ENCODE data around the gene MKLN1. TPM values are rescaled to one million over a fixed set of nuclear protein-coding genes. Genes with fewer than 3 reads are reported as not detected.

MKLN1 gene
- total RNA-seq, 3 donors from 2014 or later (not counting 1 experiment from before 2014, with no cell fraction given) = 59.1 to 79.6 (median 65.0) TPM

DNA sequence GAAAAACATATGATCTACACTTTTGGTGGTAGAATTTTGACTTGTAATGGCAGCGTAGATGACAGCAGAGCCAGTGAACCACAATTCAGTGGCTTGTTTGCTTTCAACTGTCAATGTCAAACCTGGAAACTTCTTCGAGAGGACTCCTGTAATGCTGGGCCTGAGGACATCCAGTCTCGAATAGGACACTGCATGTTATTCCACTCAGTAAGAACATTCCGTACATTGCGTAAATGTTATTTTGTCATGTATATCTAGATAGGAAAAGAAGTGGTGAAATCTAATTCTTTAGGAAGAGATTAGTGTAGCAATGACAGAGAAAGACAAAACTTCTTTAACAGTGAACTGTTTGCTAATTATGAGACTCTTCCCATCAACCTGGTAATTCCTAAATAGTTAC lies 115.8 kb downstream of the MKLN1 start:
- Histone ChIP-seq H3K9me3 (ENCODE audit: control insufficient read depth, insufficient read depth, low read length) (no peaks in the 10 kb centered on the region), H3K27ac (ENCODE audit: low read length) (no peak overlapping the region), H3K36me3 (ENCODE audit: control insufficient read depth, insufficient read depth, low read length) (peaks cover 35% of the 10 kb centered on the region), H3K4me1 (ENCODE audit: control insufficient read depth, insufficient read depth, low read length) (no peaks in the 10 kb centered on the region), H3K4me3 (ENCODE audit: low read length) (no peak overlapping the region), H3K27me3 (ENCODE audit: control insufficient read depth, insufficient read depth, low read length) (no peaks in the 10 kb centered on the region)
- WGBS (ENCODE audit: insufficient coverage) = 96% methylated on average over 5 of the region's 5 CpGs
- H3K27ac Mint-ChIP-seq = no peak overlapping the region
- peaks cover 18% of the 10 kb centered on the region for H3K36me3 Mint-ChIP-seq
- DNase-seq = no peak
- peaks cover 5 to 9% of the 10 kb centered on the region in 2 donors for H3K4me1 Mint-ChIP-seq
- H3K27me3 Mint-ChIP-seq (ENCODE audit: low read depth in 2 of 2) = no peaks in the 10 kb centered on the region
- H3K4me3 Mint-ChIP-seq = no peak overlapping the region
- ATAC-seq = no peak
- TF ChIP-seq, protein P1, sequence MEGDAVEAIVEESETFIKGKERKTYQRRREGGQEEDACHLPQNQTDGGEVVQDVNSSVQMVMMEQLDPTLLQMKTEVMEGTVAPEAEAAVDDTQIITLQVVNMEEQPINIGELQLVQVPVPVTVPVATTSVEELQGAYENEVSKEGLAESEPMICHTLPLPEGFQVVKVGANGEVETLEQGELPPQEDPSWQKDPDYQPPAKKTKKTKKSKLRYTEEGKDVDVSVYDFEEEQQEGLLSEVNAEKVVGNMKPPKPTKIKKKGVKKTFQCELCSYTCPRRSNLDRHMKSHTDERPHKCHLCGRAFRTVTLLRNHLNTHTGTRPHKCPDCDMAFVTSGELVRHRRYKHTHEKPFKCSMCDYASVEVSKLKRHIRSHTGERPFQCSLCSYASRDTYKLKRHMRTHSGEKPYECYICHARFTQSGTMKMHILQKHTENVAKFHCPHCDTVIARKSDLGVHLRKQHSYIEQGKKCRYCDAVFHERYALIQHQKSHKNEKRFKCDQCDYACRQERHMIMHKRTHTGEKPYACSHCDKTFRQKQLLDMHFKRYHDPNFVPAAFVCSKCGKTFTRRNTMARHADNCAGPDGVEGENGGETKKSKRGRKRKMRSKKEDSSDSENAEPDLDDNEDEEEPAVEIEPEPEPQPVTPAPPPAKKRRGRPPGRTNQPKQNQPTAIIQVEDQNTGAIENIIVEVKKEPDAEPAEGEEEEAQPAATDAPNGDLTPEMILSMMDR (IDR thresholded peaks at IDR 0.05) = no peak
- no peaks in the 10 kb centered on the region for H3K9me3 Mint-ChIP-seq
- intact Hi-C loops (cut with micrococcal nuclease) = no loop called here

DNA sequence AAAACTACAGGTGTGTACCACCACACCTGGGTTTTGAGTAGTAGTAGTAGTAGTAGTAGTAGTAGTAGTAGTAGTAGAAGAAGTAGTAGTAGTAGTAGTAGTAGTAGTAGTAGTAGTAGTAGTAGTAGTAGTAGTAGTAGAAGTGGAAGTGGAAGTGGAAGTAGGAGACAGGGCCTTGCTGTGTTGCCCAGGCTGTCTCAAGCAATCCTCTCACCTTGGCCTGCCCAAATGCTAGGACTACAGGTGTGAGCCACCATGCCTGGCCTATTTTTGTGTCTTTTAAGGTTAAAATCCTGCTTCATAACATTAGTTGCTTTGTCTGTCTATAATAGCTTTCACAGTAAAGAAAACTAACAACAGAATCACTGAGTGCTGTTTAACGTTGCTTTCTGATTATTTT lies 117.0 kb downstream of the MKLN1 start:
- Mint-ChIP-seq H3K27me3 (ENCODE audit: low read depth in 2 of 2) (no peaks in the 10 kb centered on the region), H3K9me3 (no peaks in the 10 kb centered on the region), H3K27ac (no peak overlapping the region), H3K36me3 (peaks cover 18% of the 10 kb centered on the region), H3K4me1 (peaks cover 9% of the 10 kb centered on the region in 2 donors), H3K4me3 (no peak overlapping the region)
- TF ChIP-seq, protein P1 (IDR thresholded peaks at IDR 0.05) = no peak
- intact Hi-C loops (cut with micrococcal nuclease) = no loop called here
- no CpG with 5 or more reads among the region's 1 CpG for WGBS (ENCODE audit: insufficient coverage)
- Histone ChIP-seq H3K36me3 (ENCODE audit: control insufficient read depth, insufficient read depth, low read length) (peaks cover 31% of the 10 kb centered on the region), H3K4me3 (ENCODE audit: low read length) (no peak overlapping the region), H3K9me3 (ENCODE audit: control insufficient read depth, insufficient read depth, low read length) (no peaks in the 10 kb centered on the region), H3K27me3 (ENCODE audit: control insufficient read depth, insufficient read depth, low read length) (no peaks in the 10 kb centered on the region), H3K4me1 (ENCODE audit: control insufficient read depth, insufficient read depth, low read length) (no peaks in the 10 kb centered on the region), H3K27ac (ENCODE audit: low read length) (no peak overlapping the region)
- no peak for DNase-seq
- ATAC-seq = no peak

DNA sequence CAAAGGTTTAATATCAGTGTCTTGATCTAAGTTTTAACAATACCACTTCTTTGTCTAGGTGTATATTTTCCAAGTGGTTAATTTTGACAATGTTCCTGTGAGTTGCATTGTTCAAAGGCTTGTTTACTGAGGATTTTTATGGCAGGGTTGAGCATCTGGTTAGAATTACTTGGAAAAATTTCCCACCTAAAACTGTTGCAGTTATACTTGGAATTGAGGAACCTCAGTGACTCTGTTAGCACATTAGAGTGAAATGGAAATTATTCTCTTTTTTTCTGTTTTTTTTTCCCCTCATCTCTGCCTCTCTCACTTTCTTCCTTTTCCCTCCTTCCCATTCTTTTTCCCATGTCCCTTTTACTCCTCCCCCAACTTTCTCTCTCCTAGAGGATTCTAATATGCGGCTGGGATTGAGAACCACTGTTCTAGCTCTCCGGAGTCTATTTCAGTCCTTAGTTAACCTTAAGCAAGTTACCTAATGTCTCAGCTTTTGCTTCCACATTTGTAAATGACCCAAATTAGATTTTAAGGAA lies 121.8 kb downstream of the MKLN1 start:
- DNase-seq (no peak), ATAC-seq (no peak)
- peak overlapping the region in 1 of 2 donors; percentile 34 for H3K27ac Mint-ChIP-seq
- H3K9me3 ChIP-seq (ENCODE audit: control insufficient read depth, insufficient read depth, low read length) = no peaks in the 10 kb centered on the region
- H3K36me3 ChIP-seq (ENCODE audit: control insufficient read depth, insufficient read depth, low read length) = peaks cover 27% of the 10 kb centered on the region
- H3K27ac ChIP-seq (ENCODE audit: low read length) = no peak overlapping the region
- 97% methylated on average over 2 of the region's 2 CpGs for WGBS (ENCODE audit: insufficient coverage)
- no peak overlapping the region for H3K4me3 ChIP-seq (ENCODE audit: low read length)
- H3K4me3 Mint-ChIP-seq = no peak overlapping the region
- H3K4me1 ChIP-seq (ENCODE audit: control insufficient read depth, insufficient read depth, low read length) = no peaks in the 10 kb centered on the region
- intact Hi-C loops (cut with micrococcal nuclease) = no loop called here
- H3K36me3 Mint-ChIP-seq = peaks cover 7% of the 10 kb centered on the region
- TF ChIP-seq, protein P1 (IDR thresholded peaks at IDR 0.05) = no peak
- H3K27me3 Mint-ChIP-seq (ENCODE audit: low read depth in 2 of 2) = no peaks in the 10 kb centered on the region
- no peaks in the 10 kb centered on the region for H3K9me3 Mint-ChIP-seq
- H3K27me3 ChIP-seq (ENCODE audit: control insufficient read depth, insufficient read depth, low read length) = no peaks in the 10 kb centered on the region
- peaks cover 0 to 14% of the 10 kb centered on the region in 2 donors for H3K4me1 Mint-ChIP-seq

DNA sequence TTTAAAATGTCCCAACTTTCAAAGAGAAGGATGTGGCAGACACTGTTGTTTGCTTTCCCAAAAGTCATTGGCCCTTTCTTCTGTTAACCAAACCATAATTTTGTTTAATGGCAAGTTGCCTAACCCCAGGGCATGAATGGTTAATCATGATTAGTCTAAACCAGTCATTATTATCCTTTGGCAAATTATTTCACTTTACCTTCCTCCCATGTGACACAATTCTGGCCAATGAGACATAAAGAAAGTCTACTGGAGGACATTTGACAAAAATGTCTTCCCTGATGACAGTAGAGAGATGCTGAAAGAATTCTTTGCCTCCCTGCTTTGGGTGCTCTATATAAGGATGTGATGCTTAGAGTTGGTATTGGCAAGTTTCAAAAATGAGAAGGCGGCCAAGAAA lies 126.8 kb downstream of the MKLN1 start:
- H3K4me1 ChIP-seq (ENCODE audit: control insufficient read depth, insufficient read depth, low read length) = no peaks in the 10 kb centered on the region
- peaks cover 0 to 5% of the 10 kb centered on the region in 2 donors for H3K4me1 Mint-ChIP-seq
- intact Hi-C loops (cut with micrococcal nuclease) = no loop called here
- no peak overlapping the region for H3K27ac ChIP-seq (ENCODE audit: low read length)
- H3K9me3 ChIP-seq (ENCODE audit: control insufficient read depth, insufficient read depth, low read length) = no peaks in the 10 kb centered on the region
- DNase-seq (no peak), ATAC-seq (no peak)
- H3K27me3 ChIP-seq (ENCODE audit: control insufficient read depth, insufficient read depth, low read length) = no peaks in the 10 kb centered on the region
- TF ChIP-seq, protein P1 (IDR thresholded peaks at IDR 0.05) = no peak
- no peaks in the 10 kb centered on the region for H3K9me3 Mint-ChIP-seq
- WGBS (ENCODE audit: insufficient coverage) = 100% methylated on average over 1 of the region's 1 CpG
- no peak overlapping the region for H3K4me3 ChIP-seq (ENCODE audit: low read length)
- H3K36me3 Mint-ChIP-seq = no peaks in the 10 kb centered on the region
- peaks cover 17% of the 10 kb centered on the region for H3K36me3 ChIP-seq (ENCODE audit: control insufficient read depth, insufficient read depth, low read length)
- no peak overlapping the region for H3K4me3 Mint-ChIP-seq
- no peak overlapping the region for H3K27ac Mint-ChIP-seq
- H3K27me3 Mint-ChIP-seq (ENCODE audit: low read depth in 2 of 2) = no peaks in the 10 kb centered on the region
